Choroid plexus epithelial cell (primary cell): ENCODE measurements around the gene EPHB2.

ENCODE experiments used
- DNase-seq: peaks from one replicate; pipeline ENCODE4 v3.0.0-alpha.2; 2010; ENCODE audit warnings: low read depth
- H3K4me3 ChIP-seq: 2 replicates; pipeline ENCODE4 v1.5.1; 2011; ENCODE audit warnings: low read depth, mild to moderate bottlenecking, control low read depth, low read length, moderate library complexity
- TF ChIP-seq, protein P1 (sequence below): conservative IDR thresholded peaks from 2 replicates; pipeline ENCODE4 v1.5.1; 2011; ENCODE audit warnings: low read depth, mild to moderate bottlenecking, control low read depth, inconsistent platforms, low read length, moderate library complexity

The EPHB2 gene

DNA sequence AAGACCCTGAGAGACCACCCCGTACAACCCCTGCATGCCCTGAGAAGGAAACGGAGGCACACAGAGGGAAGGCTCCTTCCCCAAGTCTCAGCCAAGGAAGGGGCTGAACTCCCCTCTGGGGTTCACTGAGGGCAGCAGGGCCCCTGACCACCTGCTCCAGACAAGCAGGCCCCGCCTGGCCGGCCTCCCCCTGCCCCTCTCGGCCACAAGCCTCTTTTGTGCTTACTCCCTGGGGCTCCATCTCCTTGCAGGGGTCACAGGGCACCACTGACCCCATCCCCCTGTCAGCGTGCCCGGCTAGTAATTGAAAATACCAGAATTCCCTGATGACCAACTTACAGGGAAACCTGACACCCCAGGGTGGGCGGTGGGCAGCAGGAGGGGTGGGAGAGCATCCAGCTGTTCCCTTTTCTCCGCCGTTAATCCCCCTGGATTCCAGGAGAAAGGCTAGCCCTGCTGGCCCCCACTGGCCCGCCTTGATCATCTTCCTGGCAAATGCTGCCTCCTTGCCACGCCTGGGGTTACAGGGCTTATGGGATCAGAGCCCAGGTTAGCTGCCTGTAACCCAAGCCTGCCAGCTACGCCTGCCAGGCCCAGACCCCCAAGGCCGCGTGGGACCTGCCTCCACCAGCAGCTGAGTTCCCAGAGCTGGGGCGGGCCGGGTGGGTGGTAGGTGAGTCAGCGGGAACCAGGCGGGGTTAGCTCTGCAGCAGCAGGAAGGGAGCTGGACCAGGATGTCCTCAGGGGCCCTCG lies 165.9 kb downstream of the EPHB2 start:
- no peak overlapping the region for H3K4me3 ChIP-seq
- TF ChIP-seq, protein P1, sequence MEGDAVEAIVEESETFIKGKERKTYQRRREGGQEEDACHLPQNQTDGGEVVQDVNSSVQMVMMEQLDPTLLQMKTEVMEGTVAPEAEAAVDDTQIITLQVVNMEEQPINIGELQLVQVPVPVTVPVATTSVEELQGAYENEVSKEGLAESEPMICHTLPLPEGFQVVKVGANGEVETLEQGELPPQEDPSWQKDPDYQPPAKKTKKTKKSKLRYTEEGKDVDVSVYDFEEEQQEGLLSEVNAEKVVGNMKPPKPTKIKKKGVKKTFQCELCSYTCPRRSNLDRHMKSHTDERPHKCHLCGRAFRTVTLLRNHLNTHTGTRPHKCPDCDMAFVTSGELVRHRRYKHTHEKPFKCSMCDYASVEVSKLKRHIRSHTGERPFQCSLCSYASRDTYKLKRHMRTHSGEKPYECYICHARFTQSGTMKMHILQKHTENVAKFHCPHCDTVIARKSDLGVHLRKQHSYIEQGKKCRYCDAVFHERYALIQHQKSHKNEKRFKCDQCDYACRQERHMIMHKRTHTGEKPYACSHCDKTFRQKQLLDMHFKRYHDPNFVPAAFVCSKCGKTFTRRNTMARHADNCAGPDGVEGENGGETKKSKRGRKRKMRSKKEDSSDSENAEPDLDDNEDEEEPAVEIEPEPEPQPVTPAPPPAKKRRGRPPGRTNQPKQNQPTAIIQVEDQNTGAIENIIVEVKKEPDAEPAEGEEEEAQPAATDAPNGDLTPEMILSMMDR, result no peak
- DNase-seq, result peak; percentile 77

DNA sequence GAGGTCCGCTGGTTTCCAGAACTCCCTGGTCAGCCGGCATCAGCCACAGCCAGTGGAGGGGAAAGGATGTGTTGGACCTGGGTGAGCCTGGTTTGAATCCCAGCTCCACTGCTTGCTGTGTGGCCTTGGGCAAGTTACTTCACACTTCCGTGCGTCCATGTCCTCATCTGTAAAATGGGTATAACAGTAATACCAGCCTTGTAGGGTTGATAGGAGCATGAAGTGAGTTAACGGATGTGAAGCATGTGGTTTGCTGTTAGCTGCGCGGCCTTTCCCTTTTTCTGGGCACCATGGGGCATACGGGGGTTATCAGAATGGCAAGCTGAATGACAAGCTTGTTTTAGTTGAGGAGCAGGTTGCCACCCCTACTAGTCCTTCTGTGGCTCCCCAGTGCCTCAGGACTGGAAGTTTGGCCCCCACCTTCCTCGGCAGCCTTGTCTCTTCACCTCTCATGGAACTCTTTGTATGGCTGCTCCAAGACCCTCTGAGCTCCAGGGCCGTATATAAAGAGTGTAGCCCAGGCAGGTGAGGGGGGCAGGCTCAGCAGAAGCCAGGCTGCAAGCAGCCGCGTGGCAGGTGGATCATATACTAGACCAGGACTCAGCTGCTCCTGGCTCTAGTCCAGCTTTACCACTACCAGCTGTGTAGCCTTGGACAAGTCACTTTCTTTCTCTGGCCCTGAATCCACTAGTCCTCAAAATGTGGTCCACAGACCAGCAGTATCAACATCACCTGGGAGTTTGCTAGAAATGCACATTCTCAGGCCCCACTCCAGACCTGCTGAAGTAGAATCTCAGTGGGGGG lies 166.7 kb downstream of the EPHB2 start:
- no peak overlapping the region for H3K4me3 ChIP-seq
- no peak for DNase-seq
- TF ChIP-seq, protein P1, result no peak

DNA sequence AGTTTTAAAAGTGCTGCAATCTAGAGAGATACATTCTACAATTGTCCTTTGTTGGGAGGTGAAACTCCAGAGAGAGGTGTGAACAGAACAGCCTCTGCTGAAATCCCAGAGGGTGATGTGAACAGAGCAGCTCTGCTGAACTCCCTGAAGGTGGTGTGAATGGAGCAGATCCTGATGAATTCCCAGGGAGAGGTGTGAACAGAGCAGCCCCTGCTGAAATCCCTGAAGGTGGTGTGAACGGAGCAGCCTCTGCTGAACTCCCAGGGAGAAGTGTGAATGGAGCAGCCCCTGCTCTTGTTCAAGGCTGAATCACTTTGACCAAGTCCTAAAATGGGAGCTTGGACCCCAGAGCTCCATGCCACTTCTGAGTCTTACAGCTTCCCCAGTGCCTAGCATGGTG lies 167.3 kb downstream of the EPHB2 start:
- TF ChIP-seq, protein P1, result no peak
- no peak overlapping the region for H3K4me3 ChIP-seq
- no peak for DNase-seq

DNA sequence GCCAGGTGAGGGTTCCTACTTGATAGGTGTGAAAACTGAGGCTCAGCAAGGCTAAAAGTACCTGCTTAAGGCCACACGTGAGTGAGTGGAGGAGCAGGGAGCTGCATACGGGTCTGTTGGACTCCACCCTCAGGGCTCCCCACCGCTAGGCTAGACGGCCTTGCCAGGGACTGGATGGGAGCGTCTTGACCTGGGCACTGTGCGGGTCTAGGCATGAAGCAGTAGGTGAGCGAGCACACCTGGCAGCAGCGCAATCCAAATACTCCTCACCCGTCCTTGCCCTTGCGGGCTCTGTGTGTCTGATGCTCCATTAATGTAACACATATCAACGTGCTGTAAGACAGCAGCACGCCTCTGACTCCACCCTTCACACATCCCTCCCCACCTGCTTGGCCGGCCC lies 168.0 kb downstream of the EPHB2 start:
- TF ChIP-seq, protein P1, result no peak
- no peak for DNase-seq
- H3K4me3 ChIP-seq, result no peak overlapping the region

DNA sequence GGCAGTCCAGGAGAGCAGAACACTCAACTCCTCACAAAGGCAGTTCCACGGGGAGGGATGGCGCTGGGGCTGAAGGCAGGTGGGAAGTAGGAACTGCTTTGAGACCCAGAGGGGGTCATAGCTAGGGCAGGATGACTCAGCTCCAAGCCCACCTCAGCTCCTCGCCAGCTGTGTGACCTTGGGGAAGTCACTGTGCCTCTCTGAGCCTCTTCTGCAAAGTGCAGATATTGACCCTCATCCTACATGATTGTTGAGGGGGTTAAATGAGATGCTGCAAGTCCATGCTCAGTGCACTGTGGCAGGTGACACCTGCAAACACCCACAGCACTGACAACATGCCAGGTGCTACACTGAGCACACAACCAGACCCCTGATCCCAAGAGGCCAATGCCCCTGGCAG lies 168.8 kb downstream of the EPHB2 start:
- no peak overlapping the region for H3K4me3 ChIP-seq
- no peak for DNase-seq
- TF ChIP-seq, protein P1, result no peak

DNA sequence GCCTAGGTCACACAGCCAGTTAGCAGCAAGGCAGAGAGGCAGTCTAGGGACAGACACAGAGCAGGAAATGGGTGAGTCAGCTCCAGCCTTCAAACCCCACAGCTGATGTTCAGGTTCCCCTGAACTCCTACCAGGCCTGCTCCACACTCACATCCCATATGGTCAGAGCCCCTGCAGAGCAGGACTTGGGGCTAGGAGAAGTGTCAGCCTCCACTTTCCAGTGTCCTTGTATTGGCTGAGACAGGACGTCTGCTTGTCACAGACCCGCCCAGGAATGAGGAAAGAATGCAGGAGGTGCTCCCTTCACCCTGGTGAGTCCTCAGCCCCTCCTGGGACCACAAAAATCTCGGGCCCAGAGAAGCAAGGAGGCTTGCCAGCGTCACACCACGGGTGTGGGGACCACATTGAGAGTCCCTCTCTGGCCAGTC lies 169.5 kb downstream of the EPHB2 start:
- TF ChIP-seq, protein P1, result no peak
- DNase-seq, result peak; percentile 82
- H3K4me3 ChIP-seq, result no peak overlapping the region
